Measurements from ENCODE around the gene GREM2. TPM values are rescaled to one million over a fixed set of nuclear protein-coding genes. Genes with fewer than 3 reads are reported as not detected.

GREM2 gene
- total and polyA plus RNA-seq, 10 donors = 0.22 to 1.5 (median 0.69) TPM

DNA sequence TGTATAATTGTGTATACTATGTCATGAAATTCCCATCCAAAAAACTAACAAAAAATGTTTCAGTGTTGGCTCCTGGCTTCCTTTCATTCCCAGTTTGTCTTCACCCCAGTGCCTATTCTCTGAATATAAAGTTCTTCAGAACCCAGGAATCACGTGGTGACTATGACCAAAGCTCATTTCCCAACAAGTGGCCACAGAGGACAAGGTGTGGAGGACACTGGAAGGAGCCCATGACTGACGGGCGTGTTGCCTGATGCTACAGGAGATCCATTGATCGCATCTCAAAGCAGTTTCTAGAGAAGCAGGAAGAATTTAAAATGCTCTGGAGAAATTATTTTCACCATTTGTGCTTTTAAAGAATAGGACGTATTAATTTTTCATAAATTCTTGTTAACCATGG lies 7.4 kb upstream of the GREM2 start:
- WGBS, 5 donors = 76 to 81% (median 77%) methylated on average over 5 of the region's 5 CpGs

DNA sequence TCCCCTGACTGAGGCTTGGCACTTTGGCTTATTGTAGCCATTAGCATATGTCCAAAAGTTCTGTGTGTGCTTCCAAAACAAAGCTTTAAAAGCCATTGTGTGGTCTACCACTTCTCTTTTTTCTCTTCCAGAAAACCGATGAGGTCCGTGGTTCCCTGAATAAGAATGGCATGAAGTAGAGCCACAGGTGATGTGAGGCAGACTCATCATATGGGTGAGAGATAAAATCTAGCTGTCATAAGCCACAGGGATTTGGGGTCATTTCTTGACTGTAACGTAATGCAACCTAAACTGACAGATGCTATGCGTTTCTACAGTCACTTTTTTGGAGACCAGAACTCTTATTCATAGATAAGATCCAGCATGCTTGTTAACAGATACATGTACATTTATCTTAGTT lies 7.0 kb upstream of the GREM2 start:
- Histone ChIP-seq H3K9me3 (no peaks in the 10 kb centered on the region), H3K36me3 (no peaks in the 10 kb centered on the region), H3K4me3 (no peak overlapping the region), H3K4me1 (no peaks in the 10 kb centered on the region), H3K27me3 (replicated peaks in 1 of 7) (peaks cover 0 to 4% (median 0%) of the 10 kb centered on the region in 7 donors), H3K27ac (no peak overlapping the region)
- DNase-seq = no peak
- 21 to 40% (median 32%) methylated on average over 4 of the region's 4 CpGs for whole genome bisulfite sequencing, 5 donors
- intact Hi-C loops (cut with DNase I; ENCODE audit: low total_unique reads) = no loop called here
- TF ChIP-seq POLR2AphosphoS5 (IDR thresholded peaks at IDR 0.05) (no peak), POLR2A (IDR thresholded peaks at IDR 0.05) (no peak)
- TF ChIP-seq, protein P1, sequence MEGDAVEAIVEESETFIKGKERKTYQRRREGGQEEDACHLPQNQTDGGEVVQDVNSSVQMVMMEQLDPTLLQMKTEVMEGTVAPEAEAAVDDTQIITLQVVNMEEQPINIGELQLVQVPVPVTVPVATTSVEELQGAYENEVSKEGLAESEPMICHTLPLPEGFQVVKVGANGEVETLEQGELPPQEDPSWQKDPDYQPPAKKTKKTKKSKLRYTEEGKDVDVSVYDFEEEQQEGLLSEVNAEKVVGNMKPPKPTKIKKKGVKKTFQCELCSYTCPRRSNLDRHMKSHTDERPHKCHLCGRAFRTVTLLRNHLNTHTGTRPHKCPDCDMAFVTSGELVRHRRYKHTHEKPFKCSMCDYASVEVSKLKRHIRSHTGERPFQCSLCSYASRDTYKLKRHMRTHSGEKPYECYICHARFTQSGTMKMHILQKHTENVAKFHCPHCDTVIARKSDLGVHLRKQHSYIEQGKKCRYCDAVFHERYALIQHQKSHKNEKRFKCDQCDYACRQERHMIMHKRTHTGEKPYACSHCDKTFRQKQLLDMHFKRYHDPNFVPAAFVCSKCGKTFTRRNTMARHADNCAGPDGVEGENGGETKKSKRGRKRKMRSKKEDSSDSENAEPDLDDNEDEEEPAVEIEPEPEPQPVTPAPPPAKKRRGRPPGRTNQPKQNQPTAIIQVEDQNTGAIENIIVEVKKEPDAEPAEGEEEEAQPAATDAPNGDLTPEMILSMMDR (IDR thresholded peaks at IDR 0.05 in 8 of 11, conservative IDR thresholded peaks at IDR 0.05 in 3 of 11) = no peak

More for the DNA sequence above, 7.4 kb upstream of the GREM2 start:
- Histone ChIP-seq H3K9me3 (no peaks in the 10 kb centered on the region), H3K4me3 (no peak overlapping the region), H3K4me1 (no peaks in the 10 kb centered on the region), H3K36me3 (no peaks in the 10 kb centered on the region), H3K27ac (no peak overlapping the region), H3K27me3 (replicated peaks in 1 of 7) (peaks cover 0 to 4% (median 0%) of the 10 kb centered on the region in 7 donors)
- no peak for DNase-seq
- intact Hi-C loops (cut with DNase I; ENCODE audit: low total_unique reads) = no loop called here
- TF ChIP-seq POLR2AphosphoS5 (IDR thresholded peaks at IDR 0.05) = no peak
- TF ChIP-seq, protein P1 (IDR thresholded peaks at IDR 0.05 in 8 of 11, conservative IDR thresholded peaks at IDR 0.05 in 3 of 11) = no peak
- no peak for TF ChIP-seq POLR2A (IDR thresholded peaks at IDR 0.05)

DNA sequence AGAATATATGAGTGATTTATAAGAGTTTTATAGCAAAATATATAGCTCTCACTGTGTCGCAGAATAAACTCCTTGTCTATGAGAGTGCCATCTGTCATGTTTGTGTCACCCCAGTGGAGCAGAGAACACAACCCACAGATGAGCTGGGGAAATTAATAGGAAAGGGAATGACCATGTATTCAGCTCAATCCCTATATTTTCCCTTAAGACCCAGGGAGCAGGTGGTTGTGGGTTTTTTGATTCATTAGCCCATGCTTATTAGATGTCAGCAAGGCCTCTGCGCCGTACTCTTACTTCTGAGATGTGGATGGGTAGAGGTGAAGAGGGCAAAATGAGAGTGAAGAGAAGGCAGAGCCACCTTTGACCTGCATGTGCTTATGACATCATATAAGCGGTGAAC lies 4.1 kb upstream of the GREM2 start:
- Histone ChIP-seq H3K4me1 (peaks cover 0 to 13% (median 12%) of the 10 kb centered on the region in 6 donors), H3K9me3 (no peaks in the 10 kb centered on the region), H3K4me3 (no peak overlapping the region), H3K27ac (no peak overlapping the region), H3K27me3 (replicated peaks in 1 of 7) (peaks cover 0 to 33% (median 13%) of the 10 kb centered on the region in 7 donors), H3K36me3 (no peaks in the 10 kb centered on the region)
- no peak for DNase-seq
- no peak for TF ChIP-seq POLR2A (IDR thresholded peaks at IDR 0.05)
- no peak for TF ChIP-seq POLR2AphosphoS5 (IDR thresholded peaks at IDR 0.05)
- TF ChIP-seq, protein P1 (IDR thresholded peaks at IDR 0.05 in 8 of 11, conservative IDR thresholded peaks at IDR 0.05 in 3 of 11) = no peak
- WGBS, 5 donors = 90 to 95% (median 92%) methylated on average over 4 of the region's 4 CpGs
- intact Hi-C loops (cut with DNase I; ENCODE audit: low total_unique reads) = no loop called here

DNA sequence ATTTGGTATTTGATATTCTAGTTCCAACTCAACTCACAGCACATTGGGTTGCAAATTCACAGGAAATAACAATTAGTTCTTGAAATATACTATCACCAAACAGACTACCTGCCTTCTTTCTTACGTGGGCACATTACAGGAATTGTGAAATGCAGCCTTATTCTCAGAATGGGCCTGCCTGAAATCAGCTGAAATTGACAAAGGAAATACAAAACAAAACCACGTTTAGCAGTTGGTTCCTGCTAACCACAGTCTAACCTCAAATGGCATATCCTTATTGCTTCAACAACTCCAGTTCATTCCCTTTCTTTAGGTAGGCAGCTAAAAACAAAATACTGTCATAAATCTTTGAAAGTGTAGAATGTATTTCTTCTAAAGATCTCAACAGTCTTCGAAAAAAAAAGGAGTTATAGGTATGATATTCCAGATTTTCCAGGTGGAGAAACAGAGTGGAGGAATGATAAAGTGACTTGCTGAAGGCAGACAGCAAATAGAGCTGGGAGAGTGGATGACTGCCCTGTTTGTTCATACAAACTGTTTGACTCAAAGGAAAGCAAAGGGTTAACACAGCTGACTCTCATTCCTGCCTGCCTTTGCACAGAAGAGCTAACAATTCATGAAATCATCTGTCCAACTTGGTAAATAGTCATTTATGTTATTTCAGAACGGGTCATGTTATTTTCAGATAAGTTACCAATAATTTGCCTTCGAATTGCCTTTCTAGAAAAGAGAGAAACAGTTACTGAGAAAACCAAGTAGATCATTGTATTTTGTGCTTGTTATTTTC lies 1.6 kb upstream of the GREM2 start:
- intact Hi-C loops (cut with DNase I; ENCODE audit: low total_unique reads) = no loop called here
- Histone ChIP-seq H3K9me3 (no peaks in the 10 kb centered on the region), H3K27me3 (replicated peaks in 1 of 7) (peaks cover 0 to 55% (median 14%) of the 10 kb centered on the region in 7 donors), H3K4me3 (no peak overlapping the region), H3K27ac (no peak overlapping the region), H3K36me3 (no peaks in the 10 kb centered on the region), H3K4me1 (peaks cover 0 to 13% (median 12%) of the 10 kb centered on the region in 6 donors)
- 23 to 31% (median 26%) methylated on average over 5 of the region's 5 CpGs for WGBS, 5 donors
- TF ChIP-seq POLR2A (IDR thresholded peaks at IDR 0.05) (no peak), POLR2AphosphoS5 (IDR thresholded peaks at IDR 0.05) (no peak)
- DNase-seq = no peak
